NCI-H2107 (cell line): ENCODE measurements around the gene RNPEP.
"Not testable (repeated sequence)": the region's sequence is repeated elsewhere in the genome, so short reads cannot be mapped to it uniquely, and the experiment has no call there.

ENCODE experiments used
- DNase-seq: peaks from one replicate; lab custom pipeline; 2025; lab: John Stamatoyannopoulos, UW

The RNPEP gene

DNA sequence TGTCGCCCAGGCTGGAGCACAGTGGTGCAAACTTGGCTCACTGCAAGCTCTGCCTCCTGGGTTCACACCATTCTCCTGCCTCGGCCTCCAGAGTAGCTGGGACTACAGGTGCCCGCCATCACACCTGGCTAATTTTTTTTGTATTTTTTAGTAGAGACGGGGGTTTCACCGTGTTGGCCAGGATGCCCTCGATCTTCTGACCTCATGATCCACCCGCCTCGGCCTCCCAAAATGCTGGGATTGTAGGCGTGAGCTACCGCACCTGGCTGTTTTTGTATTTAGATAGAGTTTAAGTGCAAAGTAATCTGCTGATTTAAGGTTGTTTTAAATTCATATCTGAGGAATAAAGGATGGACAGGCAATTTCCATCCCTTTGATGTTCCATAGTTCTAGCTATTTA lies 20.1 kb upstream of the RNPEP start:
- DNase-seq = not testable (repeated sequence)

DNA sequence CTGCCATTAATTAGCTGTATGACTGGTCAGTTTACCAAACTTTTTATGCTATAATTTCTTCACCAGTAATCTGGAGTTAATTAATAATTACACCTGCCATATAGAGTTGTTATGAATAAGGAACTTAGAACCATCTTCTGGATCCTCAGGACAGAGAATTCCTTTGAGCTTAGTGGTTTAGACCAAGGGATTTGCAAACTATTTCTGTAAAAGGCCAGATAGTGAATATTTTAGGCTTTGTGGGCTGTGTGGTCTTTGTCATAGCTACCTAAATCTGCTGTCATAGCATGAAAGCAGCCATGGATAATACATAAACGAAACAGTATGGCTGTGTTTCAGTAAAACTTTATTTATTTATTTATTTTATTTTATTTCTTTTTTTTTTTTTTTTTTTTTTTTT lies 18.2 kb upstream of the RNPEP start:
- no peak for DNase-seq

DNA sequence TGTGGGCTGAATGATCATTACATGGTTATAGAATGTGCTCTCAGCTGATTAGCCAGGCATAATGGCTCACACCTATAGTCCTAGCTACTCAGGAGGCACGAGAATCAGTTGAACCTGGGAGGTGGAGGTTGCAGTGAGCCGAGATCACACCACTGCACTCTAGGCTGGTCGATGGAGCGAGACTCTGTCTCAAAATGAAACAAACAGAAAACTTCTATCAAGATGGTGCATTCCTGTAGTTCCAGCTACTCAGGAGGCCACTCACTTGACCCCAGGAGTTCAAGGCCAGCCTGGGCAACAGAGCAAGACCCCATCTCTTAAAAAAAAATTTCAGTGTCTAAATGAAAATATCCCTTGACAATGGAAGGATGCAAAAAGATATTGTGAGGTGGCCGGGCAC lies 16.3 kb upstream of the RNPEP start:
- no peak for DNase-seq

DNA sequence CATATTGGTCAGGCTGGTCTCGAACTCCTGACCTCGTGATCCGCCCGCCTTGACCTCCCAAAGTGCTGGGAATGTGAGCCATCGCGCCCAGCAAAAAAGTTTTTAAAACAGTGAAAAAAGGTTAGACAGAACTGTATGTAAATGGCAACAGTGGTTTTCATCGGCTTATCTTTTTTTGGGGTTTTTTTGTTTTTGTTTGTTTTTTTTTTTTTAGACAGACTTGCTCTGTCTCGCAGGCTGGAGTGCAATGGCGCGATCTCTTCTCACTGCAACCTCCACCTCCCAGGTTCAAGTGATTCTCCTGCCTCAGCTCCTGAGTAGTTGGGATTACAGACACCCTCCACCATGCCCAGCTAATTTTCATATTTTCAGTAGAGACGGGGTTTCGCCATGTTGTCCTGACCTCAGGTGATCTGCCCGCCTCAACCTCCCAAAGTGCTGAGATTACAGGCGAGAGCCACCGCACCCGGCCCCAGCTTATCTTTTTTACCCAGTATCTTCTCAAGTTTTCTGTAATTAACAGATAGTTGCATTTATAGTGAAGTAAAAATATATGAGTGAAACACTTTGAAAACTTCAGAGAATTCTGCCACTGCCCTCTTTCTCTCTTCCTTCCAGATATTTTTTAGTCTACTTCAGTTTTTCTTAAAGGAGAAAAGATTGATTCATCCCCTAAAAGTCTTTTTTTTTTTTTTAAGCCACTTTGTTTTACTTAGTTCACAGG lies 14.1 kb upstream of the RNPEP start:
- no peak for DNase-seq

DNA sequence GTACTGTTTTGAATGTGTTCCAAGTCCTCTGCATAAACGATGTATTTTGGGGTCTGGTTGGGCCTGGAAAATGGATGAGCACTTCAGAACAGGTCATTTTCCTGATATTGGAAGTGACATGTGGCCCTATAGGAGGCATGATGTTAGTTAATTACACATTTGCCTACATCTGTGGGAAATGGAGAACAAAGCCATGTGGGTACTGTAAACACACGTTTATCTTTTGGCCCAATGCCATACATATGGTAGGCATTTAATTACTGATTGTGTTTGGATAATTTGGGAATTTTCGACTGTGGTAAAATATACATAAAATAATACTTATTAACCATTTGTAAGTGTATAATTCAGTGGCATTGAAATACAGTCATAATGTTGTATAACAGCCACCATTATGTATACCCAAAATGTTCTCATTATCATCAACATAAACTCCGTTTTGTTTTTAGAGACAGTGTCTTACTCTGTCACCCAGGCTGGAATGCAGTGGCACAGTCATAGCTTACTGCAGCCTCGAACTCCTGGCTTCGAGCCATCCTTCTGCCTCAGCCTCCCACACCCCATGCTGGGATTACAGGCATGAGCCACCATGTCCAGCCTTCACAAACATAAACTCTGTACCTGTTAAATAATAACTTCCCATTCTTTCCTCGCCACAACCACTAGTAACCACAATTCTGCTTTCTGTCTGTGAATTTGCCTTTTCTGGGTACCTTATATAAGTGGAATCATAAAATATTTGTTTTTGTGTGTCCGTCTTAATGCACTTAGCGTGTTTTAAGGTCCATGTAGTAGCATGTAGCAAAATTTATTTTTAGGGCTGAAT lies 11.9 kb upstream of the RNPEP start:
- no peak for DNase-seq

DNA sequence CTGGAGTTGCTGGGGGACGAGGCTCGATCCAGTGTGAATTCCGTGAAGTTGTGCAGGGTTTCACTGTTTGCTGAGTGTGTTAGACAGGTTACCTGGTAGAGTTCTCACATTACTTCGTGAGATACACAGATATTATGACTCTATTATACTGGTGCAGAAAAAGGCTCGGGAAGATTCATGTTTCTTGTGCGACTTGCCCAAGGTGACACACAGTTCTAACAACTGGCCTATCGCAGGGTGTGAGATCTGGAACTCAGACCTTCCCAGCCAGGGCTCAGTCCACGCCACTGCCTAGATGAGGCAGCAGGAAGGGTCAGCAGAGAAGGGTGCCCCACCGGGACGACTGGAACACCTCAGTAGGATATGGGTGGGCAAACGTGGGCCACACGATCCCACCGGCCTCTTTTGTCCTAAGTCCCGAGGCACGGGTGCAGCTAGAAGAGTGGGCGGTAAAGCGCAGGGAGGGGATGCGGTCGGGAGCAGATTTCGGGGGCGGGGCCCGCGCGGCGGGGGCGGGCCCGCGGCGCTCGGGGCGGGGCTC lies 296 bp upstream of the RNPEP start:
- no peak for DNase-seq

DNA sequence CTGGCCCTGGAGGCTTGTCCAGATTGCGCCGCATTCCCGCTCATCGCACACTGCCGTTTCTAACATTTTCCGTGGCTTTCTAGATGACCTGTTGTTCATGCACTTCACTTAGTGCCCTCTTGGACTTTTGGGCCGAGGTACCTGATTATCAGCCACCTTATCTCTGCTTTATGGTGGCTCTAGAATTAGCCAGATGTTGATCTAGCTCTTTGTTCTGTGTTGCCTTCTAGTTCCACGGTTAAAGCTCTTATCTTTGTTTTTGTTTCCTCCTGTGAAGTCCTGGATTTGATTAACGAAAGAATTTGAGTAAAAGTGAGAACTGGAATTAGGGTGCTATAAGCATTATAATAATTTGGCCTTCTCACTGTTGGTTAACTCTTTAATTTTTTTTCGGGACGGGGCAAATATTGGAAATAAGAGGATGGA lies 945 bp downstream of the RNPEP start:
- no peak for DNase-seq

DNA sequence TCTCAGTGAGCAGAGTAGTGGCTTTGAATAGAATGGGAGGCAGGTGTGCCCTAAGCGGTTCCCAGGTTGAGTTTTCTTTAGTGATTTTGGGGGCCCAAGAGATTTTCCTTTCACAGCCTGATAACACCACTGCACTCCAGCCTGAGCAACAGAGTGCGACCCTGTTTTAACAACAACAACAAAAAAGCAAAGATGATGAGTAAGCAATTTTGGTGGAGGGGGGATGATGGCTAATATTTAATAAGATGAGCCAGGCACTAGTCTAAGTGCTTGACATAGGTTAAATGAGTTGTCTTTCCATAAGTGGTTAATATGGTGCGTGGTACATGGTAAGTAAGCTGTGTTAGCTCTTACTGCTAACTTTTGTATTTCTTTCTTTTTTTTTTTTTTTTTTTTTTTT lies 2.0 kb downstream of the RNPEP start:
- DNase-seq = no peak

DNA sequence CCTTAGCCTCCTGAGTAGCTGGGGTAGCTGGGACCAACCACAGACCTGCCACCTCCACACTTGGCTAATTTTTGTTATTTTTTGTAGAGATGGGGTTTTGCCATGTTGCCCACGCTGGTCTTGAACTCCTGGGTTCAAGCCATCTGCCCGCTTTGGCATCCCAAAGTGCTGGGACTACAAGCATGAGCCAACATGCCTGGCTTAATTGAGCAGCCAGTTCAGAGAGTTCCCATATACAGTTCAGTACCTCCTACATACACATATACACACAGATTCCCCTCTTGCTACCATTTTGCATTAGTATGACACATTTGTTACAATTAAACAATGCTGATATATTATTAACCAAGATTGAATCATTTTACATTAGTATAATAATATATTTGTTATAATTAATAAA lies 2.9 kb downstream of the RNPEP start:
- no peak for DNase-seq

DNA sequence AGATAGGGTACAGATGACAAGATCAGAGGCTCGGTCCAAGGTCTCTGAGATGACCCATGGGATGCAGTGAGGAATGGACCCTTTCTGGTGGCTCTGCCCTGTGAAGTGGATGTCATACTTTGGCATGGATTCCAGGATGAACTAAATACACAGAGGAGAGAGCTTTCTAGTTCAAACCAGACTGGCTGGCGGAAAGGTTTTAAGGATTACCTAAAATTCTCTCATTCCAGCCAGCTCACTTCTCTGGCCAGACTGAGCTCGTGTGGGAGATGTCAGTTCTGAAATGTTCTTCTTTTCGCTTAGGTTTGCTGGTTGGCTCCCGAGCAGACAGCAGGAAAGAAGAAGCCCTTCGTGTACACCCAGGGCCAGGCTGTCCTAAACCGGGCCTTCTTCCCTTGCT lies 6.2 kb downstream of the RNPEP start:
- no peak for DNase-seq

DNA sequence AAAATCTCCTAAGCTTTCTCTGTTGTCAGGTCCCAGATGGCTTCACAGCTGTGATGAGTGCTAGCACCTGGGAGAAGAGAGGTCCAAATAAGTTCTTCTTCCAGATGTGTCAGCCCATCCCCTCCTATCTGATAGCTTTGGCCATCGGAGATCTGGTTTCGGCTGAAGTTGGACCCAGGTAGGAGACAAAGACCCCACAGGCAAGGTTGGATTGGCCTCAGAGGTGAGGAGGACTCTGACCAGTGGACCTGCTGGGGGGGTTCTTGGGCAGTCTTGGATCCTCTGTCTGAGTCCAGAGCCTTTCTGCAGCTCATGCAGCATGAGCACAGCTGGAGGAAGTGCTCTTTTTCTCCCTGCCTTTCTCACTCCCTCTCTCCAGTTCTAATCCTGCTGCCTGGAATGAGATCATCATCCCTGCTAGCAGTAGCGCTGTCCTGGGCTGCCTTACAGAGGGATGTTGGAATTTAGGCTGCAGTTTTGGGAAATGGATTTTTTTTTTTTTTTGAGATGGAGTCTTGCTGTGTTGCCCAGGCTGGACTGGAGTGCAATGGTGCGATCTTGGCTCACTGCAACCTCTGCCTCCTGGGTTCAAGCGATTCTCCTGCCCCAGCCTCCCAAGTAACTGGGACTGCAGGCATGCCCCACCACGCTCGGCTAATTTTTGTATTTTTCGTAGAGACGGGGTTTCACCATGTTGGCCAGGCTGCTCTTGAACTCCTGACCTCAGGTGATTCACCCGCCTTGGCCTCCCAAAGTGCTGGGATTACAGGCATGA lies 7.1 kb downstream of the RNPEP start:
- no peak for DNase-seq

DNA sequence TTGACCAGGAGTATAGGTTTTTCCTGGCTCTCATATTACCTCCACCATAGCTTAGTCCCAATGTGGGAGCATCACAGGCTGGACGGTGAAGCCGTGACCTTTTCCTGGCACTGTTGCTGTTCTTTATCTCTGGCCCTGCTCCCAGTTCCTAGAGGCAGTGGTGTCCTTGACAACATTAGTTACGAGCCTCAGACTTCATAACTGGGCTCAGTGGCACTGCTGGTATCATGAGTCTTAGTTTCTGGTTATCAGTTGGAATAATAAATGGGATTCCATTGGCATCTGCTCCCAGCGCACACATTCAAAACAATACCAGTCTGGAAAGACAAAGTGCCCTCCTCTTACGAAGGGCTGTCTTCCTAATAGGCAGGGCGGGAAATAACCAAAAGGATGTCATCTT lies 8.0 kb downstream of the RNPEP start:
- DNase-seq = no peak

DNA sequence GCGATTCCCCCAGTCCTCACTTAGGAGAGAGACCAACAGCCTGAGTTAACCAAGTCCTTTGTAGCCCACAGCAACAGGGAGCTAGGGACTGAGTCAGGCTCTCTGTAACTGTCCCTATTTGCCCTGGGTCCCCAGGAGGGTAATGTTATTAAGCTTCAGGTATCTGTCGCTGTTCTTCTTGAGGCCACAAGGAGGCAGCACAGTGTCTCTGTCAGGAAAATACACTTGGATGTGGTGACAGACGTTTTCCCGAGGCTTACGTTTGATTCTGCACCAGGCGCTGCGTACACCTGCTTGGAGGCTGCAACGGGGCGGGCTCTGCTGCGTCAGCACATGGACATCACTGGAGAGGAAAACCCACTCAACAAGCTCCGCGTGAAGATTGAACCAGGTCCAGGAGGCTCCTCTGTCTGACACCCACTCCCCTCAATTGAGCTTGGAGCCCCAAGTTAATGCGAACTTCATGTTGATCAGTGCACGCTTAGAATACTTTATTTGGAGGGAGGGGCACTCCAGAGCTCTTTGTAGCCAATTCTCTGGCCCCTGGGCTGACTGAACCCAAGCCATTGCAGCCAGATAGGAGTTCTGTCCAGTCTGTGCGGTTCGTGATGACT lies 17.3 kb downstream of the RNPEP start:
- peak; percentile 78 for DNase-seq

DNA sequence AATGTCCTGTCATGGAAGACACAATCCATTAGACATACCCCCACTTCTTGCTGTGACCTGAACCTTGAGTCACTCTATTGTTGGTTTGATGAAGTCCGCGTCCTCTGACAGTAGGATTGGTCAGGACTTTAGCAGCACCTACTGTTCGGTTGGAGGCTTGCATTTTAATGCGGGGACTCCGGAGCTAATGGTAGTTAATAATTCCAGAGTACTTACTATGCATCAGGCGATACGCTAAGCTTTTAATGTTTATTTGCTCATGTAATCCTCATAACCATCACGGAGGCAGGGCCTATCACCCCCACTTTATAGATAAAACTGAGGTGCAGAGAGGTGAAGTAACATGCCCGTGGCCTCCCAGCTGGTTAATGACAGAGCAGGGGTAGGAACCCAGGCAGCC lies 20.1 kb downstream of the RNPEP start:
- DNase-seq = no peak

DNA sequence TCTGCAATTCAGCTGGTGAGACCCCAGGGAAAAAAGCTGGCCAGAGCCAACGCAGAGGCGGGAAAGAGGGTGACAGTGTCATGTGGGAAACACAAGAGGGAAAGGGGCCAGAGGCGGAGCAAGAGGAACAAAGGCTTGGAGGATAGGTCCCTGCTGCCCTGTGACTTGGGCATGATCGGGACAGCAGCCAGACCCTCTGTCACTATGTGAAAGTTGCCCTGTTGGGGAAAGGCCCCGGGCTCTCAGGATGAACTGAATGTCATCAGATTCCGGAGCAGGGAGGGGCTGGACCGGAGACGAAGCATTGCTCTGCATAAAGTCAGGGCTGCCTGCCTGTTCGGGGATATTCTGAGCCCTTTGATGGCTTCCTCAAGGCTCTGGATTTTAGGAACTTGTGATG lies 22.3 kb downstream of the RNPEP start:
- no peak for DNase-seq

DNA sequence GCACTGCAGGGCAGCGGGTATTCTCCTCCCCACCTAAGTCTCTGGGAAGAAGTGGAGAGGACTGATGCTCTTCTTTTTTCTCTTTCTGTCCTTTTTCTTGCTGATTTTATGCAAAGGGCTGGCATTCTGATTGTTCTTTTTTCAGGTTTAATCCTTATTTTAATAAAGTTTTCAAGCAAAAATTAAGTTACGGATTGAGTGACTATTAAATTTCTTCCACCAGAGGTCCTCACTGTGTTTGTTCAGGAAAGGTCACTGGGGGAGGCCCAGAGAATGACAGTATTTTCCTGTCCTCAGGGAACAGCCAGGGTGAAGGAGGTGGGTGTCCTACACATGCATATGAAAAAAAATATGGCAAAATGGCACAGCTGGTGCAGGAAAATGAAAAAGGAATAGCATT lies 23.5 kb downstream of the RNPEP start:
- DNase-seq = no peak

DNA sequence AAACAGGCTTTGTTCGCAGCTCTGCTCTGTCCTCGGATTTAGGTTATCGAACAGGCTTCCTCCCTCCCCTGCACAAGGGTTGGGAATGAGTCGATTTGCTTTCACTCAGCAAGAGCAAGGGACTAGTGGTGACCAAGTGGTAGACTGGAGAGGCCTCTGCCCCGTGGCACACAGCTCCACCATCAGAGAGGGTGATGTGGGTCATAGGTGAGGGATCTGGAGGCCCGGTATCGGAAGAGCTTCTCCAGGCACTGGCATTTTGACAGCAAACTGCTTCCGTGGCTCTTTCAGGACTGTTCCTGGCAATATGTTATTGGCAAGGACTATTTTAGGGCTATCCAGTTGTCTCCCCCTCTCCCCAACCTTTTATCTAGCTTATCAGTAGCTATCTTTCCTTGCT lies 24.9 kb downstream of the RNPEP start:
- DNase-seq = no peak

DNA sequence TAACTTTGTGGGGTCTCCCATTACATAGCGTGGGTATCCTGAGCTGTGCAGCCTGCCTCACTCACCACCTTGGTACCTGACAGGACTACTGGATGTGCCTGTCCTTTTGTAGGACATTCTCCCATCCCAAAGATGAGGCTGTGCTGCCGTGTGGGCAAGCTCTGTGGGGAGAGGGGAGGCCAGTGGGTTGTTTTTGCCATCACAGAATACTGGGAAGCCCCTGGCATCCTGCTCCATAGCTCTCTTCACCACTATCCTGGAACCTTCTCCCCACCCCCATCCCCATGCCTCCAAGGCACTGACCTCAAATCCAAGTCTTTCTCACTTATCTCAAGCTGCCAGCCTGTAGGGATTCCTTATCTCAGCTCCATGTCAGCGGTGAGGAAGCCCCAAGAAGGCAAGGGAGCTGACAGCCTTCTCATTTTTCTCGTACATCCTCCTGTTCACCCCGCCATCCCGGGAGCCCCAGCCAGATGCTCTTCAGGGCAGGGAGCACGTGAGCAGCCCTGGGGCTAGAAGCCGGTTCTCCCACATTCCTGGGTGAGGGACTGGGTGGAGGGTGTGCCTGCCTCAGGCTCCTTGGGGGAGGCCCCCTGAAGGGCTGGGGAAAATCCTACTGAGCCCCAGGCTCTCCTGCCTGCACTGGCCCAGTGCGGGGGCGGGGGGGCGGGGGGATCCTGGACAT lies 25.5 kb downstream of the RNPEP start:
- DNase-seq = no peak

DNA sequence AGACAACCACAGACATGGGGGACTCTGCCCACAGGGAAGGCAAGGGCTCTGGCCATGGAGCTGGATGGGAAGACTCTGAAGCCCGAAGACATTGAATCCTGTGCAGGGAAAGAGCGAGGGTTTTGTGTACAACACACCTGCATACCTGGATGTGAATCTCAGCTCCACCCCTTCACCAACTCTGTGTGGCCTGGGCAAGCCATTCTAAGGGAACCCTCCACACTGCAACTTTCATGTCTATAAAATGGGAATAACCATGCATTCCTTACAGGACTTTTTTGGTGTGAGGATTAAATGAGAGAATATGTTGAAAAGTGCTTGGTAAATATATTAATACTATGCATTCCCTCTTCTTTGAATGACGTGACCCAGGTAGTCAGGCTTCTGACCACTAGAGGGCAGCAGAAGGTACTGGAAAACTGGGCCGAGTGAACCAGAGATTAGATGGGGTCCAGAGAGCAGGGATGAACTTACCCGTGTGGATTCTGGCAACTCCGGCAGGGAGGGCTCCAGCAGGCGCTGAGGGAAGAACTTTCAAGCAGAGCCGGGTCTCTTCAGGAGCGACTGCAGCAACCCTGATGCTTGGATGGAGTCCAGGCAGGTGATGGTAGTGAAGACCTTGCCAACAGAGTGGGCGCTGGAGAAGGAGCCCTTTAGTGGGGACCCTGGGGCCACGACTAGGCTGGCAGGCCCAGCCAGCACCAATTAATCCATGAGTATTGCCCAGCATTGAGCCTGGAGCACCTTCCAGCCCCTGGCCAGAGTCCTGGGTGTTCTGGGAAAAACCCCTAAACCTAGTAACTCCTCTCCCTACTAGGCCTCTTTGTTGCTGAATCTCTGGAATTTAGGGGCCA lies 27.1 kb downstream of the RNPEP start:
- peak; percentile 88 for DNase-seq

DNA sequence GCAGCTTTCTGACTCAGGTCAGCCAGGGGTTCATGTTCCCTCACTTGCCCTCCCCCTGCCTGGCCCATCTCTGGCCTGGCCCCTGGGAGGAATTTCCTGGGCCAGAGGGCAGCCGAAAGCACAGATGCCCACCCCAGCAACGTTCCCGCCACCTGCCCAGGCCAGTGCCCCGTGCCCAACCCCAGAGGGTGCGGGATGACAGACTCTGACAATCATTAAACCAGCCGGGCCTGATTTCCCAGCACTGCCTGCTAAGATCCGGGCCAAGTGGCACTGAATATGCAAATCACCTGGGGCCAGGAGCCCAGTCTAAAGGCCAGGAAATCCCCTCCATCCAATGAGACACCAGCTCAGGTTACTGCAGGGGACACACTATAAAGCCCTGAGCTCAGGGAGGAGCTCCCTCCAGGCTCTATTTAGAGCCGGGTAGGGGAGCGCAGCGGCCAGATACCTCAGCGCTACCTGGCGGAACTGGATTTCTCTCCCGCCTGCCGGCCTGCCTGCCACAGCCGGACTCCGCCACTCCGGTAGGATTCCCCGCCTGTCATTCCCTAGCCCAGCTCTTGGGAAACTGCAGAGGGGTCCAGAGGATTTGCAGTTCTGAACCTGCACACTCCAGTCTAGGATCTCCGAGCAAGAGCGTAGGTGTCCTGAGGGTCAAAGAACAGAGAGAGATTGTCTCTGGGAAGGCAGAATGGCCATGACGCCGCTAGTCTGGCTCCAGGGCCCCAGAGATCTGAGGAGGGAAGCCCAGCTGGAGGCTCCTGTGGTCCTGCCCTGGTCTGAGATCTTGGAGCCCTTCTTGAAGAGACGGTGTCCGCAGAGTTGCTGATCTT lies 27.9 kb downstream of the RNPEP start, which contains the start of gene ELF3:
Gene ELF3, plus strand, starts transcription at position 408 of the 836 bp plus-strand sequence. CDS start 550 bp downstream, outside the sequence.
- DNase-seq = peak; percentile 98
